ENCODE data around the gene SRC. TPM values are rescaled to one million over a fixed set of nuclear protein-coding genes. Genes with fewer than 3 reads are reported as not detected.

SRC gene
- total RNA-seq, 4 donors from 2014 or later, result 21.8 to 30.9 (median 25.1) TPM

DNA sequence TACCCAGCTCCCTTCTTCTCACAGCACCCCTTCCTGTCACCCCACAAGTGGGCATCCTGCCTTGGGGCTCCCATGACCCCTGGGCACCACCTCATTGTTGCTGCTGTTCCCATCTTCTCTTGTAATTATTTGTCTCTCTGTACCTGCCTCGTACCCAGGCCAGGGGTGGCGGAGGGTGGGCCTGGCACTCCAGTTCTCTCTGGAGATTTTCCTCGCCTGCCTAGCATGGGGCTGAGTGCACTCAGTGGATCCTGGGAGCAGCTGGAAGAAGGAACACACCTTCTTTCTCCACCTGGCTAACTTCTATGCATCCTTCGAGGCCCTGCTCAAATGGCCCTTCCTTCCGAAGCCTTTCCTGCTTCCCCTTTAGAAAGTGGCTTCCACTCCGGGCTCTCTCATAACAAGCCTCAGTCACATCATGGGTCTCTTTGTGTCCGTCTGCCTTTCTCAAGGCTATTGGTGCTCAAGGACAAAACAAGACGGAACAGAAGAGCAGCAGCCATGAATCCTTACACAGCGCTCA lies 79.2 kb downstream of the SRC start:
- no peak for TF ChIP-seq POLR2A (IDR thresholded peaks at IDR 0.05)
- TF ChIP-seq, protein P1, sequence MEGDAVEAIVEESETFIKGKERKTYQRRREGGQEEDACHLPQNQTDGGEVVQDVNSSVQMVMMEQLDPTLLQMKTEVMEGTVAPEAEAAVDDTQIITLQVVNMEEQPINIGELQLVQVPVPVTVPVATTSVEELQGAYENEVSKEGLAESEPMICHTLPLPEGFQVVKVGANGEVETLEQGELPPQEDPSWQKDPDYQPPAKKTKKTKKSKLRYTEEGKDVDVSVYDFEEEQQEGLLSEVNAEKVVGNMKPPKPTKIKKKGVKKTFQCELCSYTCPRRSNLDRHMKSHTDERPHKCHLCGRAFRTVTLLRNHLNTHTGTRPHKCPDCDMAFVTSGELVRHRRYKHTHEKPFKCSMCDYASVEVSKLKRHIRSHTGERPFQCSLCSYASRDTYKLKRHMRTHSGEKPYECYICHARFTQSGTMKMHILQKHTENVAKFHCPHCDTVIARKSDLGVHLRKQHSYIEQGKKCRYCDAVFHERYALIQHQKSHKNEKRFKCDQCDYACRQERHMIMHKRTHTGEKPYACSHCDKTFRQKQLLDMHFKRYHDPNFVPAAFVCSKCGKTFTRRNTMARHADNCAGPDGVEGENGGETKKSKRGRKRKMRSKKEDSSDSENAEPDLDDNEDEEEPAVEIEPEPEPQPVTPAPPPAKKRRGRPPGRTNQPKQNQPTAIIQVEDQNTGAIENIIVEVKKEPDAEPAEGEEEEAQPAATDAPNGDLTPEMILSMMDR (IDR thresholded peaks at IDR 0.05), result no peak
- intact Hi-C loops (cut with DNase I; ENCODE audit: low total_unique reads), result no loop called here
- WGBS, 2 donors, result 92 to 95% methylated on average over 9 of the region's 9 CpGs

DNA sequence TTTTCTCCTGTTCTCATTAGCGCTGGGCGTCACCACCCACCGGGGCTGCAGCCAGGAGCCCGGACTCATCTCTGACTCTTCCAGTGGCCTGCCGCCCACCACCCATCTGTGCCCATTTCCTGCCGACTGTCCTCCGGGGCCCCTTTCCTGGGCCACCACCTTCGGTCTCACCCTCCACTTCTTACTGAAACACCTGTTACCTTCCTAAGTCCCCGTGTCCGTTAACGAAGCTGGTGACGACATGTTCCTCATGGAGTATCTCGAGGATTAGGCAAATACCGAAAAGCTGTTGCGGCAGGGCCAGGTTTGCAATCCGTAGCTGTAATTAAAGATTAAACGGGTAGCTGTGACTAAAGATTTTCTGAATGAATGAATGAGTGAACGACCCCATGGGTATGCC lies 80.2 kb downstream of the SRC start:
- H3K4me3 ChIP-seq (ENCODE audit: low read depth, poor library complexity, severe bottlenecking), result no peak overlapping the region
- 74 to 76% methylated on average over 18 of the region's 18 CpGs for WGBS, 2 donors
- intact Hi-C loops (cut with DNase I; ENCODE audit: low total_unique reads), result no loop called here
- no peak for DNase-seq (ENCODE audit: low spot score in 2 of 2)
- no peak for TF ChIP-seq POLR2A (IDR thresholded peaks at IDR 0.05)
- TF ChIP-seq, protein P1 (IDR thresholded peaks at IDR 0.05), result no peak

More for the DNA sequence above, 79.2 kb downstream of the SRC start:
- no peak for DNase-seq (ENCODE audit: low spot score in 2 of 2)
- H3K4me3 ChIP-seq (ENCODE audit: low read depth, poor library complexity, severe bottlenecking), result no peak overlapping the region

DNA sequence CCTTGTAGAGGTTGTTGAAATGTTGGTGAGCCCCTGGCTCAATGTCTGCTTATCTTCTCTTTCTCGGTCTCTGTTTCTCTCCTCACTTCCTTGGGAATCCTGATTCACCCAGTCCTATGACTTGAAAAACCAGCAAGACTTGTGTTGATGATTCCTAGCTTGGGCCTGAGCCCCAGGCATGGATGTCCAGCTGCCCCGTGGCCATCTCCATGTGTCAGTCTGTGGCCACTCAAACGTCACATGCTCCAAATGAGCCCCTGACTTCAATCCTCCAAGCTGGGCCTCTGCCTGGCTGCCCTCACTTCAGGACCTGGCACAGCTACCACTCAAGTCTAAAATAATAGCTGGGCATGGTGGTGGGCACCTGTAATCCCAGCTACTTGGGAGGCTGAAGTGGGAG lies 81.0 kb downstream of the SRC start:
- DNase-seq (ENCODE audit: low spot score in 2 of 2), result no peak
- intact Hi-C loops (cut with DNase I; ENCODE audit: low total_unique reads), result no loop called here
- no peak overlapping the region for H3K4me3 ChIP-seq (ENCODE audit: low read depth, poor library complexity, severe bottlenecking)
- 70 to 83% methylated on average over 3 of the region's 3 CpGs for WGBS, 2 donors
- TF ChIP-seq, protein P1 (IDR thresholded peaks at IDR 0.05), result no peak
- TF ChIP-seq POLR2A (IDR thresholded peaks at IDR 0.05), result no peak

DNA sequence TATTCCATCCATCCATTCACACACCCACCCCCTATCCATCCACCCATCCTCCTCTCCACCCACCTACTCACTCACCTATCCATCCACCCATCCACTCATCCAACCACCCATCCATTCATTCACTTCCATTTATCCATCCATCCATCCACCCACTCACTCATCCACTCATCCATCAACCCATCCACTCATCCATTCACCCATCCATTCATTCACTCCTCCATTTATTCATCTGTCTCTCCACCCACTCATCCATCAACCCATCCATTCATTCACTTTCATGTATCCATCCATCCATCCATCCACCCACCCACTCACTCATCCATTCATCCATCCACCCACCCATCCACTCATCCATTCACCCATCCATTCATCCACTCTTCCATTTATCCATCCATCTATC lies 84.1 kb downstream of the SRC start:
- intact Hi-C loops (cut with DNase I; ENCODE audit: low total_unique reads), result no loop called here
- TF ChIP-seq, protein P1 (IDR thresholded peaks at IDR 0.05), result peak in 1 of 3 donors; percentile 10
- no peak for TF ChIP-seq POLR2A (IDR thresholded peaks at IDR 0.05)
- DNase-seq (ENCODE audit: low spot score in 2 of 2), result no peak
- no peak overlapping the region for H3K4me3 ChIP-seq (ENCODE audit: low read depth, poor library complexity, severe bottlenecking)

DNA sequence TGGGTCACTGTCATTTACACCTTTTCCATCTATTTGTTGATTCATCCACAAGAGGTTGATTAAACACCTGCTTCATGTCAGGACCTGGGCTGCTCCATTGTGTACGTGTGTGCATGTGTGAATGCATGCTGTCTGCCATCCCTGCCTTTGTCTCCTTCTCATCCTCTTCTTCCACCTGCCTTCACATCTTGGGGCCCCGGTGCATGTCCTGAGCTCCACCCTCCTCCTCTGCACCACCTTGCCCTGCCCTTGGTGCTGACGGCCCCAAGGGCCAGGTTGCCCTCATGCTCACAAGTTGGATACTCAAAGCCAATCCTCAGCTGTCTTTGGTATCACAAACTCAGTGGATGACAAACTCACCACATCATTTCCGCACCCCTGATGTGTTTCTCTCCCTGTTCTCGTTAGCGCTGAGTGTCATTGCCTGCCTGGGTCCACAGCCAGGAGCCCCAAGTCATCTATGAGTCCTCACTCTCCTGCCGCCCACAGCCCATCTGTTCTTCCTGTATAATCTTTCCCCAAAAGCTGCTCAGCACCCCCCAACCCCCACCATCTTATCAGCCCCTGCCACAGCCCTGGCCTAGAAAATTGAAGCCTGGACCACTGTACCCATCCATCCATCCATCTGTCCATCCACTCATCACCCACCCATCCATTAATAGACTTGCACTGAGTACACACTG lies 85.0 kb downstream of the SRC start:
- intact Hi-C loops (cut with DNase I; ENCODE audit: low total_unique reads), result no loop called here
- TF ChIP-seq, protein P1 (IDR thresholded peaks at IDR 0.05), result no peak
- no peak for TF ChIP-seq POLR2A (IDR thresholded peaks at IDR 0.05)
- WGBS, 2 donors, result 83 to 86% methylated on average over 7 of the region's 7 CpGs
- no peak for DNase-seq (ENCODE audit: low spot score in 2 of 2)
- H3K4me3 ChIP-seq (ENCODE audit: low read depth, poor library complexity, severe bottlenecking), result no peak overlapping the region

DNA sequence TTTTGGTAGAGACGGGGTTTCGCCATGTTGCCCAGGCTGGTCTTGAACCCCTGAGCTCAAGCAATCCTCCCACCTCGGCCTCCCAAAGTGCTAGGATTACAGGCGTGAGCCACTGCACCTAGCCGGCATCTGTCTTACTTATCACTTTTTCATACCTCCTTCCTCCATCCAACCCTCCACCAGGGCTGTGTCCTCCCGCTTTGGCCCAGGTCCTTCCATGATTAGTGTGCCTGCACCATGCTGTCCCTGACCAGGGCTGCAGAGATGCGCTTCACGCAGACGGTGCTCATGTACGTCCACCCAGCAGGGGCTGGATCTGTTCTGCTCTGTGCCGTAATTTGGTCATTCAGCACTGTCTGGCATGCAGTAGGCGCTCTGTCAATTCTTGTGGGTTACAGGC lies 85.8 kb downstream of the SRC start:
- intact Hi-C loops (cut with DNase I; ENCODE audit: low total_unique reads), result no loop called here
- 94% methylated on average over 12 of the region's 12 CpGs for WGBS, 2 donors
- H3K4me3 ChIP-seq (ENCODE audit: low read depth, poor library complexity, severe bottlenecking), result no peak overlapping the region
- TF ChIP-seq, protein P1 (IDR thresholded peaks at IDR 0.05), result no peak
- TF ChIP-seq POLR2A (IDR thresholded peaks at IDR 0.05), result no peak
- DNase-seq (ENCODE audit: low spot score in 2 of 2), result no peak

Data from lower leg skin (tissue), 4 donors.